Loucy (cell line): ENCODE results near the gene USP43.

ENCODE experiments used
- H2AFZ ChIP-seq: fragments of 200-600 bp; sonication (generic); 2 replicates; pipeline ENCODE4 v1.6.0; 2016; ENCODE audit warnings: antibody characterized with exemption, mild to moderate bottlenecking, low read length, moderate library complexity
- H3F3A ChIP-seq: fragments of 200-600 bp; 2 replicates; pipeline ENCODE4 v1.6.0; 2016; ENCODE audit warnings: antibody characterized with exemption, low read depth, mild to moderate bottlenecking
- H3K27me3 ChIP-seq: fragments of 200-600 bp; sonication (generic); 2 replicates; pipeline ENCODE4 v1.6.1; 2014; ENCODE audit warnings: low read length, mild to moderate bottlenecking; ENCODE audit not compliant: insufficient read depth, poor library complexity, severe bottlenecking
- H3K36me3 ChIP-seq: fragments of 200-600 bp; sonication (generic); 2 replicates; pipeline ENCODE4 v1.6.1; 2016; ENCODE audit warnings: low read length; ENCODE audit not compliant: insufficient read depth
- H3K4me1 ChIP-seq: fragments of 200-600 bp; sonication (generic); 2 replicates; pipeline ENCODE4 v1.5.1; 2014; ENCODE audit warnings: low read length, mild to moderate bottlenecking; ENCODE audit not compliant: insufficient read depth, poor library complexity, severe bottlenecking
- H3K4me2 ChIP-seq: fragments of 200-600 bp; sonication (generic); 2 replicates; pipeline ENCODE4 v1.6.0; 2014; ENCODE audit warnings: antibody characterized with exemption, low read length, low read depth, mild to moderate bottlenecking; ENCODE audit not compliant: poor library complexity, severe bottlenecking
- H3K4me3 ChIP-seq: fragments of 200-600 bp; sonication (generic); 2 replicates; pipeline ENCODE4 v1.5.1; 2014; ENCODE audit warnings: low read length, mild to moderate bottlenecking, mixed read lengths; ENCODE audit not compliant: poor library complexity, severe bottlenecking
- H3K79me2 ChIP-seq: fragments of 200-600 bp; sonication (generic); 2 replicates; pipeline ENCODE4 v1.6.1; 2014; ENCODE audit warnings: low read length; ENCODE audit not compliant: insufficient read depth
- H3K9ac ChIP-seq: fragments of 200-600 bp; sonication (generic); 2 replicates; pipeline ENCODE4 v1.6.0; 2014; ENCODE audit warnings: mild to moderate bottlenecking, low read depth, low read length, moderate library complexity; ENCODE audit not compliant: poor library complexity, severe bottlenecking
- H3K9me2 ChIP-seq: fragments of 200-600 bp; sonication (generic); replicated peaks from 2 replicates; pipeline ENCODE4 v1.6.1; 2016; ENCODE audit warnings: low read depth, low read length, mixed read lengths
- H3K9me3 ChIP-seq: fragments of 200-600 bp; sonication (generic); 2 replicates; pipeline ENCODE4 v1.6.1; 2014; ENCODE audit warnings: mild to moderate bottlenecking, antibody characterized with exemption, low read length, low read depth; ENCODE audit not compliant: insufficient read depth
- H4K20me1 ChIP-seq: fragments of 200-600 bp; sonication (generic); 2 replicates; pipeline ENCODE4 v1.6.0; 2014; ENCODE audit warnings: antibody characterized with exemption, low read length, mild to moderate bottlenecking; ENCODE audit not compliant: insufficient read depth, poor library complexity, severe bottlenecking
- CTCF ChIP-seq: fragments of 200-600 bp; sonication (generic); conservative IDR thresholded peaks from 2 replicates; pipeline ENCODE4 v1.5.1; 2014; ENCODE audit warnings: mild to moderate bottlenecking, antibody characterized with exemption, low read length
- EZH2phosphoT487 ChIP-seq: fragments of 200-600 bp; IDR thresholded peaks from 2 replicates; pipeline ENCODE4 v1.6.1; 2018; ENCODE audit warnings: antibody characterized with exemption, mild to moderate bottlenecking, moderate library complexity, borderline replicate concordance

Gene USP43

GRCh38 chr17:9725575-9725974 lies 80.3 kb downstream of the USP43 start:
- Histone ChIP-seq H3K4me2 (no peak overlapping the region), H4K20me1 (no peaks in the 10 kb centered on the region), H3K79me2 (no peaks in the 10 kb centered on the region), H3K4me3 (no peak overlapping the region), H2AFZ (no peak overlapping the region), H3K9me3 (no peaks in the 10 kb centered on the region), H3K27me3 (no peaks in the 10 kb centered on the region), H3K9me2 (no peaks in the 10 kb centered on the region), H3K4me1 (peaks cover 14% of the 10 kb centered on the region), H3F3A (no peaks in the 10 kb centered on the region), H3K9ac (peak overlapping the region; percentile 27), H3K36me3 (peaks cover 13% of the 10 kb centered on the region; the same call in 1 of the 2 replicates)
- TF ChIP-seq CTCF (no peak), EZH2phosphoT487 (no peak)

GRCh38 chr17:9726291-9726690 lies 81.0 kb downstream of the USP43 start:
- Histone ChIP-seq H3K4me3 (no peak overlapping the region), H3K27me3 (no peaks in the 10 kb centered on the region), H3K79me2 (no peaks in the 10 kb centered on the region), H3F3A (no peaks in the 10 kb centered on the region), H3K9me2 (no peaks in the 10 kb centered on the region), H4K20me1 (no peaks in the 10 kb centered on the region), H3K9ac (no peak overlapping the region), H3K36me3 (peaks cover 13% of the 10 kb centered on the region; the same call in 1 of the 2 replicates), H2AFZ (no peak overlapping the region), H3K4me2 (no peak overlapping the region), H3K4me1 (peaks cover 10% of the 10 kb centered on the region), H3K9me3 (no peaks in the 10 kb centered on the region)
- no peak for TF ChIP-seq EZH2phosphoT487
- TF ChIP-seq CTCF, result no peak

- H3K27me3 ChIP-seq, result no peaks in the 10 kb centered on the region
These were observed 82.7 kb downstream of the USP43 start for GRCh38 chr17:9728005-9728404.

GRCh38 chr17:9728564-9728963 lies 83.2 kb downstream of the USP43 start:
- no peak for TF ChIP-seq CTCF
- no peak for TF ChIP-seq EZH2phosphoT487
- no peaks in the 10 kb centered on the region for H3K4me1 ChIP-seq
- no peaks in the 10 kb centered on the region for H3K79me2 ChIP-seq
- no peaks in the 10 kb centered on the region for H4K20me1 ChIP-seq
- H3K27me3 ChIP-seq, result no peaks in the 10 kb centered on the region
- no peak overlapping the region for H2AFZ ChIP-seq
- no peak overlapping the region for H3K9ac ChIP-seq
- no peak overlapping the region for H3K4me3 ChIP-seq
- H3K9me2 ChIP-seq, result no peaks in the 10 kb centered on the region
- H3K36me3 ChIP-seq, result peaks cover 13% of the 10 kb centered on the region; the same call in 1 of the 2 replicates
- H3K4me2 ChIP-seq, result no peak overlapping the region
- H3K9me3 ChIP-seq, result no peaks in the 10 kb centered on the region
- H3F3A ChIP-seq, result no peaks in the 10 kb centered on the region

More at GRCh38 chr17:9728005-9728404, 82.7 kb downstream of the USP43 start:
- no peak for TF ChIP-seq EZH2phosphoT487
- H3K9ac ChIP-seq, result no peak overlapping the region
- H4K20me1 ChIP-seq, result no peaks in the 10 kb centered on the region
- no peak overlapping the region for H2AFZ ChIP-seq
- H3K9me2 ChIP-seq, result no peaks in the 10 kb centered on the region
- no peak overlapping the region for H3K4me2 ChIP-seq
- no peak overlapping the region for H3K4me3 ChIP-seq
- no peaks in the 10 kb centered on the region for H3K79me2 ChIP-seq
- no peaks in the 10 kb centered on the region for H3K4me1 ChIP-seq
- H3K36me3 ChIP-seq, result peaks cover 13% of the 10 kb centered on the region; the same call in 1 of the 2 replicates
- no peaks in the 10 kb centered on the region for H3F3A ChIP-seq
- no peaks in the 10 kb centered on the region for H3K9me3 ChIP-seq
